Neutrophil (primary cell): ENCODE results near the gene RFX3.

Experiments
- H3K27ac ChIP-seq: fragments of 200-600 bp; sonication (generic); 2 replicates; pipeline ENCODE4 v1.5.1; 2016; ENCODE audit warnings: mild to moderate bottlenecking, moderate library complexity
- H3K27me3 ChIP-seq: fragments of 200-600 bp; sonication (generic); 2 replicates; pipeline ENCODE4 v1.6.0; 2016; ENCODE audit warnings: mild to moderate bottlenecking
- H3K36me3 ChIP-seq: fragments of 200-600 bp; sonication (generic); 2 replicates; pipeline ENCODE4 v1.5.1; 2017
- H3K4me1 ChIP-seq, 2 experiments: fragments of 200-600 bp in 1 of 2; sonication (generic) in 1 of 2; 1 replicate in 1 of 2; 2 replicates in 1 of 2; pipeline versions ENCODE4 v1.5.1 to v1.6.1; 2013 to 2016; ENCODE audit warnings: low read depth in 1 of 2, low read length in 1 of 2, mild to moderate bottlenecking in 1 of 2, moderate library complexity in 1 of 2; ENCODE audit not compliant: control insufficient read depth in 1 of 2, insufficient read depth in 1 of 2
- H3K4me3 ChIP-seq, 2 experiments: fragments of 200-600 bp in 1 of 2; sonication (generic) in 1 of 2; 1 replicate in 1 of 2; 2 replicates in 1 of 2; pipeline ENCODE4 v1.5.1; 2013 to 2016; ENCODE audit warnings: low read depth in 1 of 2, low read length in 1 of 2, mild to moderate bottlenecking in 1 of 2, moderate library complexity in 1 of 2
- H3K9me3 ChIP-seq: fragments of 200-600 bp; sonication (generic); 2 replicates; pipeline ENCODE4 v1.5.1; 2016
- TF ChIP-seq, protein P1 (sequence below): fragments of 200-600 bp; sonication (generic); IDR thresholded peaks from 2 replicates; pipeline ENCODE4 v1.5.1; 2016; ENCODE audit warnings: antibody characterized with exemption

The RFX3 gene

GRCh38 chr9:3337515-3338225 lies 188.1 kb downstream of the RFX3 start:
- Histone ChIP-seq H3K27ac (no peak overlapping the region), H3K27me3 (no peaks in the 10 kb centered on the region), H3K4me3 (no peak overlapping the region), H3K9me3 (no peaks in the 10 kb centered on the region), H3K36me3 (no peaks in the 10 kb centered on the region), H3K4me1 (no peaks in the 10 kb centered on the region)
- TF ChIP-seq, protein P1, sequence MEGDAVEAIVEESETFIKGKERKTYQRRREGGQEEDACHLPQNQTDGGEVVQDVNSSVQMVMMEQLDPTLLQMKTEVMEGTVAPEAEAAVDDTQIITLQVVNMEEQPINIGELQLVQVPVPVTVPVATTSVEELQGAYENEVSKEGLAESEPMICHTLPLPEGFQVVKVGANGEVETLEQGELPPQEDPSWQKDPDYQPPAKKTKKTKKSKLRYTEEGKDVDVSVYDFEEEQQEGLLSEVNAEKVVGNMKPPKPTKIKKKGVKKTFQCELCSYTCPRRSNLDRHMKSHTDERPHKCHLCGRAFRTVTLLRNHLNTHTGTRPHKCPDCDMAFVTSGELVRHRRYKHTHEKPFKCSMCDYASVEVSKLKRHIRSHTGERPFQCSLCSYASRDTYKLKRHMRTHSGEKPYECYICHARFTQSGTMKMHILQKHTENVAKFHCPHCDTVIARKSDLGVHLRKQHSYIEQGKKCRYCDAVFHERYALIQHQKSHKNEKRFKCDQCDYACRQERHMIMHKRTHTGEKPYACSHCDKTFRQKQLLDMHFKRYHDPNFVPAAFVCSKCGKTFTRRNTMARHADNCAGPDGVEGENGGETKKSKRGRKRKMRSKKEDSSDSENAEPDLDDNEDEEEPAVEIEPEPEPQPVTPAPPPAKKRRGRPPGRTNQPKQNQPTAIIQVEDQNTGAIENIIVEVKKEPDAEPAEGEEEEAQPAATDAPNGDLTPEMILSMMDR: no peak

GRCh38 chr9:3336951-3337350 lies 188.8 kb downstream of the RFX3 start:
- Histone ChIP-seq H3K4me3 (no peak overlapping the region), H3K36me3 (no peaks in the 10 kb centered on the region), H3K4me1 (no peaks in the 10 kb centered on the region), H3K9me3 (no peaks in the 10 kb centered on the region), H3K27ac (no peak overlapping the region), H3K27me3 (no peaks in the 10 kb centered on the region)
- TF ChIP-seq, protein P1: no peak

GRCh38 chr9:3332802-3333201 lies 193.0 kb downstream of the RFX3 start:
- TF ChIP-seq, protein P1: no peak
- Histone ChIP-seq H3K9me3 (no peaks in the 10 kb centered on the region), H3K36me3 (peaks cover 8% of the 10 kb centered on the region), H3K27ac (no peak overlapping the region), H3K27me3 (no peaks in the 10 kb centered on the region), H3K4me3 (no peak overlapping the region), H3K4me1 (no peaks in the 10 kb centered on the region)

GRCh38 chr9:3331801-3332200 lies 194.0 kb downstream of the RFX3 start:
- Histone ChIP-seq H3K9me3 (no peaks in the 10 kb centered on the region), H3K27ac (no peak overlapping the region), H3K4me3 (no peak overlapping the region), H3K27me3 (no peaks in the 10 kb centered on the region), H3K36me3 (peaks cover 8% of the 10 kb centered on the region), H3K4me1 (no peaks in the 10 kb centered on the region)
- TF ChIP-seq, protein P1: no peak

DNA sequence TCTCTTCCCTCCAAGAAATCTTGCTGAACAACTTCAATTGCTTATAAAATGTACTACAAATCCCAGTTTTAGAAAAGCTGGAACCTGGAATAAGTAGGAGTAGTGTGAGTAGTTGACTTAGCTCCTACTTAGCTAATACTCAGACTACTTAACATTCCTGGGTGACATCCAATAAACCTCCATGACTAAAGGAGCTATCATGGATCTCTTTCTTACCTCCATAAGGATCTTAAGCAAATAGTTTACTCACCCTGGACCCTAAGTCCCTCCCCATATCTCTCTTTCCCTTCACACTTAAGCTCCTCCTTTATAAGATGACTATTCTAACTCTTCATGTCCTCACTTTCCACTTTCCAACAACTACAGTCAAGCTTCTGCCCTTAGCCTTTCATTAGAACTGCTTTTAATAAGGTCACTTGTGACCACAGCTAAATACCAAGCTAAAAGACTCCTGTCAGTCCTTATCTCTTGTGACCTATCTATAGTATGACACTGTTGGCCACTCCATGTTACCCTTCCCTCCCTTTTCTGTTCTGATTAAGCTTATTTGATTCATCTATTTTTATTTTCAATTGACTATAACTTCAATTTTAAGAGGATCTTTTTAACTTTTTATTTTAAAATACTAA lies 194.9 kb downstream of the RFX3 start:
- Histone ChIP-seq H3K9me3 (no peaks in the 10 kb centered on the region), H3K27ac (no peak overlapping the region), H3K4me3 (no peak overlapping the region), H3K27me3 (no peaks in the 10 kb centered on the region), H3K36me3 (peaks cover 8% of the 10 kb centered on the region), H3K4me1 (no peaks in the 10 kb centered on the region)
- TF ChIP-seq, protein P1: no peak
